Left renal cortex interstitium (tissue), 4 donors: ENCODE results near the gene B3GAT2. TPM values are rescaled to one million over a fixed set of nuclear protein-coding genes. Genes with fewer than 3 reads are reported as not detected.

Experiments
- DNase-seq, 4 donors: peaks; one replicate each; pipeline ENCODE4 v3.0.0-alpha.2; 2013; ENCODE audit warnings: low read depth in 4 of 4, low spot score in 2 of 4, missing footprints in 1 of 4
- polyA plus RNA-seq, 4 donors: library from polyadenylated mRNA; unstranded; fragments of 120-200 nt; gene quantifications; one replicate each; pipeline ENCODE4 v1.2.1, GENCODE V29; 2013; ENCODE audit not compliant: insufficient read length in 4 of 4

Gene B3GAT2
- polyA plus RNA-seq, 4 donors = 1.1 to 2.2 (median 1.7) TPM

DNA sequence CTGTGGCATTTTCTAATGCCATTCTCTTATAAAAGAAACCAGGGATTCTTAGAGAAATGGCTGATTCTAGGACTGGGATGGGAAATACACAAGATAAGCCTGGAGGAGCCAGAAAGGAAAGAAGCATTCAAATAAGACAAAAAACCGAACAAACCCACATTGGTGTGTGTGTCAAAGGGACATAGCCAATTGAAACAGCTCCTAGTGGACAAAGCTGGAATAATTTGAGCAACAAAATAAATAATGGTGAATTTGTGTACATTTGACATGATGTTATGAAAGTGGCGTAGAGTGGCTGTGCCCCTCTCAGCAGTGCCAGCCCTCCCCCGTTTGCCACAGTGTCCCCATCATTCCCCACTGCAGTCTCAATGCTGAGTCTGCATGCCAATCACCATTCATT is 55.5 kb downstream of the B3GAT2 start:
- DNase-seq = no peak

DNA sequence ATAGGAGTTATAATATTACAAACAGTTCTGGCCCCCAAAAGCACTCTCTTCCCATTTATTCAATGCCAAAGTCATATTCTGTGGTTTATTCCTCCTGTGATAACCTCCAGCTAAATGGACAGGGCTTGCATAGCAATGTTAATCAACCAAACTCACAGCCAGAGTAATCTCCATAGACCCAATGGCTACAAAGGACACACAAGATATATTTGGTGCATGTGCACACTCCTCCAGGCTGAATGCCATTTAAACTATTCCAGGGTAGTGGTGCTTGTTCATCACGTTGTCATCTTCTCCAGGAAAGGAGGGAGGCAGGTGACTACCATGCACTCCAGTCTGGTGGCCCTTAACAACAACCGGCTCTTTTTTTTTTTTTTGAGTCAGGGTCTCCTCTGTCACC is 56.8 kb downstream of the B3GAT2 start:
- DNase-seq = no peak

DNA sequence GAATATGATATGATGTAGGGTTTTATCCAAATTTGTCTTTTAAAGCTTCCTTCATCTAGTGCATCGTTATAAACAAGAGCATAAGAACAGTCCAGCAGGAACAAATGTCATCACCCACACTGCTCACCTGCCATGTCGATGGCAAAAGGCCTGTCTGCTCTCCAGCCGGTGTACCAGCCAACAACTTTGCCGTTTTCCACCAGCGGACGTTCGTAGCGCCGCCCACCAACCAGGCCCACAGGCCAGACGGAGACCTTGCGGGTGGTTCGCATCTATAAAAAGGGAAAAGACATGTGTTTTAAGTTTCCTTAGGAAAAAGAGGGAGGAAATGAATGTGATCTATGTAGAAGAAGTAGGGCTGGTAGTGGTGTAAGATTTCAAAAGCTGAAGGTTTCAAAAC is 62.9 kb downstream of the B3GAT2 start:
- DNase-seq = no peak

DNA sequence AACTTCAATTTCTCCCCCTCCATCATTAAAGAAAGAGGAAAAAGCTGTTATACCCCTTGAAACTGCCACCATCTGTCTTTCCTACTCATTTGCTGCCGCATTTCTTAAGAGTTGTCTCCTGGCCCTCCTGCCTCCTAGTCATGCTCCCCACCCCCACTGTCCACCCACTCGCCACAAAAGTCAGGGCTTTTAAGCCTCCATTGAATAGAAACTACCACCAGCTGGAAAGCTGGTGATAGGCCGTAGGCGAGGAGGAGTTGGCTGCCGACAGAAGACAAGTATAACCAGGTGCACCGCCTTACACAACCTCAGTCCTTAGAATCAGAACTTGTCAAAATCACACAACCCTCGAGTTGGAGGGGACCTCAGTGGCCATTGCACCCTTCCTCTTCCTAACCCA is 67.6 kb downstream of the B3GAT2 start:
- no peak for DNase-seq

DNA sequence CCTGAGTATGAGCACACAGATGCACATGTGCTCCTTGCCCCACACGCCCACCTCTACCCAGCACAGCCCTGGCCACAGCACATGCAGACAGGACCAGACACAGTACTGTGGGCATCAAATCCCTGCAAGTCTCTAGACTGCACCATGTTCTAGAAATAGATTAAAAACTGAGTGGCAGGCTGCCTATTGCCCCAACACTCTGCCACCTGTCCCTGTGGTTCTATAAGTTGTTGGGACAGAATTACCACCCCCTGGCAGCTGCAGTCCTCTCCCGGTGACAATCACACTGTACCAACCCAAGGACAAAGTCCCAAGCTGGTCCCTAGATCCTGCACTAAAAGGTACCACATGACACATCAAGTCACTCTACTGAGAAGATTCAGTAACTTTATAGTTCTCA is 70.2 kb downstream of the B3GAT2 start:
- DNase-seq = no peak

DNA sequence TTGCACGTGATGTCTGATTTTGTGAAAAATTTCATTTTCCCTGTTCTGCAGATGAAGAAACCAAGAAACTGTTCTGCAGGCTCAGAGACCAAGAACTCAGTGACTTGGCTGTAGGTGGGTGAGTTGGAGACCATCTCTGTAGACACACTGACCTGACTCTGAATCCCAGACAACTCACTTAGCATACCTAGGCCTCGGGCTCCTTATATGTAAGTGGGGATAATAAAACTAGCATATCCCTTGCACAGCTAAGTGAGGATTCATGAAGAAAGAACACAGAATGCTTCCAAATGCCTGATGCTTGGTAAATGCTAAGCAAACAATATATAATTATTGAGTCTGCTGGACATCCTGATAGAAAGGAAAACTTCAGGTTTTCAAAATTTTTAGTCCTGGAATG is 70.8 kb downstream of the B3GAT2 start:
- no peak for DNase-seq

DNA sequence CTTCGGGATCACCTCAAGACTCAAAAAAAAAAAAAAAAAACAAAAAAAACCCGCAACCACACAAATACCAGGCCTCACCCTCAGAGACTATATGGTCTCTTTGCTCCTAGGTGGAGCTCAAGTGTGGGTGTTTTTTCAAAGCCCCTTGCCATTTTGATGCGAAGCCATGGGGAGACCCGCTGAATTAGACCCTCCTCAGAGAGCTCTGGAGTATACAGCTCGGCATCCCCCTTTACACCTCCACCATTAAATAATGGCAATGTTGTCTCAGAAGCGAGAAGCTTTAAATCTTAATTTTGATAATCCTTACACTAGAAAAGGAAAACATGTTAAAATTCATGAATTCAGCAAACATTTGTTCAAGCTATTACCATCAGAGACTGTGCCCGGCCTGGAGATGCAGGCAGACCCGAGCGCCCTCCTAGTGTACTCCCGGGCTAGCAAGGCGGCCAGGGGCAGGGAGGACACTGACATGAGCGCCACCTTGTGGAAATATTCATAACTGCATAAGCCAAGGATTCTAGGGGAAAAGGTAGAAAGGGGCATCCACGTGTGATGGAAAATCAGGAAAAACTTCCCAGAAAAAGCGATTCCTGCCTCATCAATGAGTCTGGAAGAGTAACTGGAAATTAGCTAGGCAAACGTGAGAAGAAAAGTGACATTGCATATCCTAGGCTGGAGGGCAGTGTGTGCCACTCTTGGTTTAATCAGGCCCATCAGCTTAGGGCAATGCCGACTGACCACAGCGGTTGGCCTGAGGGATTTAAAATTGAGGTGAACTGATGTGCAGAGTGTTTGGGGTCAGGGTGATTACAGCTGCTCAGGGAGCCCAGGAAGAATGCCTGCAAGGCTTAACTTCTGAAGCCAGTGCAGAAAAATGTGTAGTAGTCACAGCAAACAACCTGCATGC is 72.5 kb downstream of the B3GAT2 start:
- peak; percentile 5 to 49 (median 18) for DNase-seq

DNA sequence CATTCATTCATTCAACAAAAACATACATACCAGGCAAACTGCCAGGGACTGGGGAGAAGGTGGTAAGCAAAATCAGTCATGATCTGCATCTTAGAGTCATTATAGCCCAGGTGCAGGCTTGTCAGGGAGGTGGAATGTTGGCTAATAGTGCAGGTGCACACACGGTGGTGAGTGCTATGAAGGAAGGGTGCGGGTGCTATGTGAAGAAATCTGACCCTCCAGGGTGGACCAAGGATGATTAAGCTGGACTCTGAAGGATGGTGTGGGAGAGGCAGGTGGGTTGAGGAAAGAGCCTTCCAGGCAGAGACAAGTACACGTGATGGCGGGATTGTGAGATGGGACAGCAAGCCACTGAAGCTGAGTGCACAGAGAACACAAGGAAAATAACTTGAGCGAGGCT is 77.4 kb downstream of the B3GAT2 start:
- no peak for DNase-seq

DNA sequence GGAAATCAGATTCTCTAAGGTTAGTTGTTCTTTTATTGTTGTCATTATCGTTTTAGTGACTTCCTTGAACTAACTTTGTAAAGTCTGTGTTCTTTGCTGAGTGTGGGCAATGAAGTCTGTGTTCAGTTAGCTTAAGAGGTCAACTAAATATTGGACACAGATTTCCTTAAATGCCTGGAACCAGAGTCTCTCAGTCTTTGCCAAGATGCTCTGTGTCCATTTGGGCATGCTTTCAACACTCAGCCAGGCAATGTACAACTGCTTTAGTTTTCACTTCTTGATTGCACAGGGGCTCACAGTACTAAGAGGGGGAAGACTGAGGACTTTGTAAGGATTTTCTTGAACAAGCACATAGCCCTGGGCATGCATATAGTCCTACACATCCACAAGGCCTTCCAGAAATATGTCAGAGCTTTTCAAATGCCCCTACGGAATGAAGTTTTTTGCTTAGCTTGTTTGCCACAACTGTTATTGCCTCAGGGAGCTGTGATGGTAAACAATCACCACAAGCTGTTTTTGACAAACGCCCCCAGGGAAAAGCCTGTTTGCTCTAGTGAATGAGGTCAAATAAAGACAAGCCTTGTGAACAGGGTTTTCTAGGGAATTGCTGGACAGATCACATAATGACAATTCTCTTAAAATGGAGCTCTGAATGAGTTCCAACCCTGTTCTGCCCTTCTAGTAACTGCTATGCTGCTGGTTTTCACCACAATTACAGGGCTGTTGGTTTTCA is 82.5 kb downstream of the B3GAT2 start:
- DNase-seq = no peak

DNA sequence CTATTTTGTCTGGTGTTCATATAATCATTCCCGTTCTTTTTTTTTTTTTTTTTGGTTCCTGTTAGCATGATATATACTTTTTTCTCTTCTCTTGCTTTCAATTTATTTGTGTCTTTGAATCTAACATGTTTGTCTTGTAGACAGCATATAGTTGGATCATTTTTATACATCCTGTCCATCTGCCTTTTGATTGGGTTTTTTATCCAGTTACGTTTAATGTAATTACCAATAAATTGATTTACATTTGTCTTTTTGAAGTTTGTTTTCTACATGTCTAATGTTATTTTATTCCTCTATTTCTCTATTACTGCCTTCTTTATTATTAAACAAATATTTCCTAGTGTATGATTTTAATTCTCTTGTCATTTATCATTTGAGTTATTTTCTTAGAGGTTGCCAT is 84.4 kb downstream of the B3GAT2 start:
- DNase-seq = no peak

DNA sequence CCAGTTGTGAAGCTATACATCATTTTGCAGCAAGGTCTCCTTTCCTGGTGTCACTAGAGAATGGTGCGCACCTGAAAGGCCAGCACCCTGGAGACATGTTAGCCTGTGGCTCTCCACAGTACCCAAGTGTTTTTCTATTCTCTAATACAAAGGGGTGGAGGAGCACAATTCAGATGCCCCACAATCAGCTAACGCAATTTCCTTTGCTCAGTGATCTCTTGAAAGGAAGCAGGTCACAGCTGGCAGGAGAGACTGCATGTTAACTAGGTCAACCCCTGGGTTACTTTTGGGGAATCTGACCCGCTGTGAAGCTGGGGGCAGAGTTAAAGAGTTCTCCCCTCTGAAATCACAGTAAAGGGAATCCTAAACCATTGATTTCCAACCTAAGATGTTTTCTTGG is 92.5 kb downstream of the B3GAT2 start:
- DNase-seq = no peak

DNA sequence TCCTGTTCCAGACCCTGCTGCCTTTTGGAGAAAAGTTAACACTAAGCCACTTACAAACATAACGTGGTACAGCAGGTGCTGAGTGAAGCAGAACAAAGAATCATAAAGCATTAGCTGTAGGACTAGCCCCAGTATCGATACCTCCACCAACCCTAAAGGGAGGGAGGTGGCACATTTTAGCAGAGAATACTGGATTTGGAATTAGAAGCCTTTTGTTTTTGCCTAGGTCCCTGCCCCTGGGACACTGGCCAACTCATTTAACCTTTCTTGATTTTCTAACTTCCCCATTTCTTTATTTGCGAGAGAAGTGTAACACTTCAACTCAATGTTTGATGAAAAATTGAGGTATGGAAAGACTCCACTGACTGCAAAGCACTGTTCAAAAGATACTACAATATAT is 93.5 kb downstream of the B3GAT2 start:
- DNase-seq = no peak

DNA sequence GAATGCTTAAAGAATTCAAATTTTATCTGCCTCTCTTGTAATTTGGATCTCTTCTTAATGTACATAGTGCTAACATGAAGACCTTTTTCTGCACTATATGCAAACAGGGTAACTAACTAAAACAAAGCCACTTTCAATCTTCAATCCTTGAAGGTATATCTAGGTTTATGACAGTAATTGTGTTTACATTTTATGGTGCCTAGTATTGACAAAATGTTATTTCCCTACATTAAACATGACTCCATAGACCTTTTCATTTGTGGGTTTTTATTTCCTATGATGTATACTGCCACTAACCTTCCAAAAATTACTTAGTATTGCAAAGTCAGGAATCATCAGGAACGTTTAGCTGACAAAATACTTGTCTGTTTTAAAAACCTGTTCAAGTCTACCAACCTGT is 95.9 kb downstream of the B3GAT2 start:
- DNase-seq = no peak

DNA sequence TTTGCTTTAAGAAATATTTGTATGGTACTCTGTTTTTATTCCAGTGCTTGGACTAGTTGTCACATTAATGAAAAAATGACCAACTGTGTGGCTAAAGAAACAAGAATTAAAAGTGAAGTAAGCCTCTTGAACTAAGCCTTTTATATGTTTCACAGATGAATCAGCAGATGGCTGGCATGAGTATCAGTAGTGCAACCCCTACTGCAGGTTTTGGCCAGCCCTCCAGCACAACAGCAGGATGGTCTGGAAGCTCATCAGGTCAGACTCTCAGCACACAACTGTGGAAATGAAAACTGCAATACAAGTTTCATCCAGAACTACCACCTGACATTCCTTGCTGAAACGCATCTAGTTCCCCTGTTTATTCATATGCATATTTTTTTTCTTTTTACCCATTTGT is 96.8 kb downstream of the B3GAT2 start:
- no peak for DNase-seq

DNA sequence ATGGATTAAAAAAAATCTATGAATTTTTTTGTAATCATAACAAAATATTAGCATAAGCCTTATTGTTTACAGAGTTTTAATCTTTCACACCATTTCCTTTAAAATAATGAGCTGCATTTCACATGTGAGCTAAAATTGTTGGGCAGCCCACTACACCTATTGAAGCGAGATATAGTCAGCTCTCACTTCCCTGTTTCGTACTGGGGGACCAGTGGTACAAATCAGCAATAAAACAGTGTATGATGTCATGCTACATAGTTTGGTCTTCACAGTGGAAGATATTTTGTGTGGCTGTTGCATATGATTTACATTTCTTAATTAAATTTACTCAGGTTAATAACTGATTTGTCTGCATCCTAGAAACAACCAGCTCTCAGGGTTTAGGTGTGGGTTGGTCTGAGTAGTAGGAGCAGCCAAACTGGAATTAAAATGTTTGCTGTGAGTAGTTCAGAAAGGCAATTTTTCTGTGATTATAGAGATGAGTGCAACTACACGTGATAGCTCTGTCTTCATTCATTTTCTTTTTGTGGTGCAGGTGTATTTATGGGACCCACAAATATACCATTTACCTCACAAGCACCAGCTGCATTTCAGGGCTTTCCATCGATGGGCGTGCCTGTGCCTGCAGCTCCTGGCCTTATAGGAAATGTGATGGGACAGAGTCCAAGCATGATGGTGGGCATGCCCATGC is 99.3 kb downstream of the B3GAT2 start:
- DNase-seq = no peak

DNA sequence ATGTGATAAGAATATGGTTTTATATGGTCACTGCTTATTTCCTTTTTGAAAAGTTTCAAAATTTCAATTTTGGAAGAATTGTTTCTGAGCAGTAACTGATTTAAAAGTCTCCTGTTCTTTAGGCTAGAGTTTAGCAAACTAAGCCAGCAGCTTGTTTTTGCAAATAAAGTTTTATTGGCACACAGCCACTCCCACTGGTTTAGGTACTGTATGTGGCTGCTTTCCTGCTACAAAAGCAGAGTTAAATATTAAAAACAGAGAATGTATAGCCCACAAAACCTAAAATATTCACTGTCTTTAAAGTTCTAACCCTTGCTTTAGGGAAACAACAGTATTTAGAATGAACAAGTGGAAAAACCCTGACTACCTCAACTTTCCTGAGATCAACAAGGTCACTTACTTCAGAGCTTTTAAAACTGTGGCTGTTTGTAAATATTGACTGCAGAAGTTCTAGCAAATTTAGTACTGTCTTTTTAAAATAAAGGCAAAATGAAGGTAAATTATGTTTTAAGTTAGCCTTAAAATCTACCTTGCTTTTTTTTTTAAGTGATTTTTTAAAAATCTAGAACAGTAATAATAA is 104.1 kb downstream of the B3GAT2 start:
- no peak for DNase-seq

DNA sequence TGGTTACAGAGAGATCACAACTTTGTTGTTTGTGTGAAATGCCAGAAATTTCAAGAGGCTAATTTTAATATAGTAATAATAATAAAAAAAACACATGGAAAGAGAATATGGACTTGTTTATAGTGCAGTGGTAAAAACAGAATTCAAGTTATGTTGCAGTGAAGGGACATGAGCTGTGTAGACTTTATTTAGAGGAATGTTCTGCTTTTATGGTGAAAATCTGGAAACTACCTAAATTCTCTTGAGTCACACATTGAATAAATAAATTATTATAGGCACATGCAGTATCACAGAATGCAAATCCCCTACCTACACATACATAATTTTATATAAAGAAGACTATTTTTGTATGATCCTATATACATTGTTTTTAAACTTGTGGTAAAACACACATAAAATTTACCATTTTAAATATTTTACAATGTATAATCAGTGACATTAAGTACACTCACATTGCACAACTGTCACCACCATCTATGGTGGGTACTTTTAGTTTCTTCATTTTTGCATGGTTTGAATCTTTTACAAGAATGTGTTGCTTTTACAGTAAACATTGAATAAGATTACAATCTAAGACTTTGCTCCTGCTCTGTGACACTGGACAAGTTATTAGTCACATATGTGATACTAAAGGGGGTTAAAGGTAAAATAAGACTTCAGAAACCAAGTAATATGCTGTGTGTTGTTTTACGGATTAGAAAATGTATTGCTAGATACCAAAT is 107.4 kb downstream of the B3GAT2 start:
- DNase-seq = no peak

DNA sequence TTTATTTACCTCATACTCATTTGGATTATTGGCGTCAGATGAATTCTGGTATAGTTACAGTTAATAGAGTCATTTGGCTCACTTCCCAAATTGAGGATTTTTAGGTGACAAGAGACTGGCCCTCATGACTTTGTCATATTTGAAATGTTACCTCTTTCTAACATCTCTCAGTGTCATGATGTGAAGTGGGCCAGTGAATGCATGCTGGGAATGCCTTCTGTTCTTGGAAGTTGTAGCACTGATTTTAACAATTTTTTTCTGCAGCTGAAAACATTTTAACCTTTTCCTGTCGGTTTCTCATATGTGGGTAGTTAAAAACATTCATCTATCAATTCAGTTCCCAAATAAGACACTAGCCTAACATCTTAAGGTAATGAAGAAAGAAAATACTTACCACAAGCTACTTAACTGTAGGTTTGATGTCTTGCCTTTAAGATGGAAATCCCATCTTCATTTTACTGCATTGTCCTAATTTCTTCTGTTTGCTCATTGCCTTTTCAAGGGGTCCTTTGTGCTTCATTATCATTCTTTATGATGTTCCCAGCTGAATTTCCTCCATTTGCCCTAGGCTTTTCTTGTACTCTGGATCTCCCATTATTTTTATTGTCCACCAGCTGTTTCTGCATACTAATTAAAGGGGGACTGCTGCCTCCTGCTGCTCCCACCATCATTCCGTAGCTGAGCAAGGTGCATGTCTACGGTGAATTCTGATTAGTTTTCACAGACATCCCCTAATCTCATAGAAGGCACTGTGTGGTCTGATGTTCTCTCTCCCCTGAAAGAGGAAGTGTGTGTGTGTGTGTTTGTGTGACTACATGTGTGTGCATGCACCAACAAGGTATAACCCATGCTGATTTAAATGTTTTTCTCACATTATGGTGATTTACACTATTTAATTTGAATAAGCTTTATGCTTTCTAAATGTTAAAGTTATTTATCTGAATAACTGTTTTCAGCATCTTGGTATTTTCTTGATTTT is 109.5 kb downstream of the B3GAT2 start:
- no peak for DNase-seq

DNA sequence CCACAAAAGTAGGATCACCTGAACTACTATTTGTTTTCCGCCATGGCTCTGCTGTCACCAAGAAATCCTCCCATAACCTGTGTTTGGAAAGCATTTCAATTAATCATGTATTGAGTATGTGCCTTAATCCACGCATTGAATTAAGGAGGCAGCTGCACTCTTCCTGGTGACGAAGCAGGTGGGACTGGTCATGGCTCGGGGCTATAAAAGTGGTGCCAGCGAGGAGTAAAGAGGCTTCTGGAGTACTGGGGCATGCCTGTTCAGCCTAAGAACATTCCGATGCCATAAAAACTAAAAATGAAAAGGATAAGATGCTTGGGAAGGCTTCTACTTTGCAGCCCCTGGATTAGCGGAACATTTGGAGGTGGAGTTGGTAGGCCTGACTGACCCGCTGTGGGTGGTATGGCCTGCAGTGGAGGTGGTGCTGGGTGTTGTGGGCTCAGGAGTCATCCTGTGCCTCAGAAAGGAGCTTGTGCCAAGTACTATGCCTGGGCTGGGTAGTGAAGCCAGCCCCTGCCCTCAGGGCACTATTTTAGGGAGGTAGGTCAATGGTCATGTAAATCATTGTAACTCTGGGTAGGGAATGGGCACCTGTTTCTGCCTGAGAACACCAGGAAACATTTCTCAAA is 110.5 kb downstream of the B3GAT2 start:
- DNase-seq = no peak
